Activated CD4-positive, alpha-beta T cell treated with anti-CD3 and anti-CD28 coated beads, Interleukin-10, Interleukin-2, amounts not matched to agents 100 ng/mL and 50 ng/mL, durations not matched to agents 16 hours and 8 hours (primary cell): Measurements from ENCODE around the gene TPSB2.

ENCODE experiments used
- DNase-seq: peaks from one replicate; pipeline ENCODE4 v3.0.0-alpha.2; 2020

The TPSB2 gene

DNA sequence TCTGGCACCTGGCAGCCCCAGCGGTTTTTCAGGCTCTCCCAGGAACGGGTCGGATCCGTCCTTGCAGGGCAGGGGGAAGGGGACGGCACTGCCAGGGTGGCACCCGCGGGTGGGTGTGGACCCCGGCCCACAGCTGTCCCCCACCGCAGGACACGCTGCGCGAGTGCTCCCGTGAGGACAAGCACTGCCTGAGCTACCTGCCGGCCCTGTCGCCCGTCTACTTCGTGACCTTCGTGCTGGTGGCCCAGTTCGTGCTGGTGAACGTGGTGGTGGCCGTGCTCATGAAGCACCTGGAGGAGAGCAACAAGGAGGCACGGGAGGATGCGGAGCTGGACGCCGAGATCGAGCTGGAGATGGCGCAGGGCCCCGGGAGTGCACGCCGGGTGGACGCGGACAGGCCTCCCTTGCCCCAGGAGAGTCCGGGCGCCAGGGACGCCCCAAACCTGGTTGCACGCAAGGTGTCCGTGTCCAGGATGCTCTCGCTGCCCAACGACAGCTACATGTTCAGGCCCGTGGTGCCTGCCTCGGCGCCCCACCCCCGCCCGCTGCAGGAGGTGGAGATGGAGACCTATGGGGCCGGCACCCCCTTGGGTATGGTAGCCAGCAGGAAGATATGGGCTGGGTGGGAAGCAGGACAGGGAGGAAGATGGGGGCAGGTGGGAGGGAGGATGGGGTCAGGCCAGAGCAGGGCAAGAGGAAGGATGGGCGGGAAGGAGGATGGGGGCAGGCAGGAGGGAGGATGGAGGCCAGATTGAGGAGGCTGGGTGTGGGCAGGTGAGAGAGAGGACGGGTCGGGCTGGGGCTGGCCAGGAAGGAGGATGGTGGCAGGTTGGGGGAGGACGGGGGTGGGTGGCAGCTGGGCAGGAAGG lies 11.7 kb downstream of the TPSB2 start:
- DNase-seq = no peak

DNA sequence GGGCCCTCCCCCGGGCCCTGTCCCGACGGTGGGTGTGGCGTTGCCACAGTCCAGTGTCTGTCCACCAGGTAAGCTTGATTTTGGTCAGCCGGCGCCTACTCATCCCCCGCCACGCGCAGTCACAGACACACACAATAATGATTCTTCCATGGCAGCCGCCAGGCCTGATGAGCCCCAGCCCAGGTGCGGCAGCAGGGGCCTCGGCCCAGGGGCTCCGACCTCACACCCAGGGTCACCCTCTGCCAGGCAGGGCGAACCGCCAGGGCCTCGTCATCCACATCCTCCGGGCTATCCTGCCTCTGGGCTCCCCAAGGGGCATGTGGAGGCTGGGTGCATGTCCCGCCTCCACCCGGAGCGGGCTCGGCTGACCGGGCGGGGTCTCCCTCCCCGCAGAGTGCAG lies 12.5 kb downstream of the TPSB2 start:
- DNase-seq = no peak

- DNase-seq = no peak
Observed at GRCh38 chr16:1216681-1217400, 13.1 kb downstream of the TPSB2 start.

DNA sequence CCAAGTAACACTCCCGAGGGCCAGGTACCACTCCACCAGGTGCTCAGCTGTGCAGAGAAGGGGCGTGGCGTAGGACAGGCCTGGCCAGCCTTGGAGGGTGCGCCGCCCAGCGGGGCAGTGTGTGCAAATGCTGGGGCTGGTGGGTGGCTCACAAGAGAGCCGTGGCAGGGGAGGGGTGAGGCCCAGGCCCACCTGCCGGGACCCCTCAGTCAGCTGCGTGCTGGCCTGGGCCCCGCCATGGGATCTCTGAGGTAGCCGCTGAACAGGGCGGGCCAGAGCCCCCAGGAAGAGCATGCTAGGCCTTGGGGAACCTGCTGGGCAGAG lies 13.7 kb downstream of the TPSB2 start:
- DNase-seq = no peak

DNA sequence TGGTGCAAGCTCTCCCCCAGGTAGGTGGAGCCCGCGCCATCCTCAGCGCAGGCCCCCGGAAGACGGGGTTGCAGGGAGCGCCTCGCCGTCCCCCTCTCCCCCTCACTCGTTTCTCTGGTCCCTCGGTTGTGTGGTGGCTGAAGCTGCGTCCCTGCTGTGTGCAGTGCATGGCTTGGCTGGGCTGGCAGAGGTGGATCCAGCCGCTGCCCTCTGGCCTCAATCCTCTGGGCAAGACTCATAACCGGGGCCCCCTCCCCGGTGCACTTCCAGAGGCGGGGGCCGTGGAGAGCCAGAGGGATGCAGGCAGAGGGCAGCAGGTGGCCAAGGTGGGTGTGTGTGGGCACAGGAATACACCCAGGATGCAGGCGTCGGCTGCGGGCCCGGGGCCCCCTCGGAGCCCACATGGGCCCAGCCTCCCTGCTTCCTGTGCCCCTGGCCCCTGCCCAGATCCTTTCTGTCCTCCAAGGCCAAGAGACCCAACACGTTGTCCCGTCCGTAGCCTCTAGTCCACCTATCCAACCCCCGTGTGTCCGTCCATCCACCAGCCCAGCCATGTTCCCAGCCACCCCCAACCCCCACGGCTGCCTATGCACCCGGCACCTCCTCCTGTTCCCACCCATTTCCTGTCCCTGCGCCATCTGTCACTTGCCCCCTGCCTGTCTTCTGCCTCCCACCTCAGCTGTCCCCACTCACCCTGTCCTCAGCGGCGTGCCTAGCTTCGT lies 14.2 kb downstream of the TPSB2 start:
- no peak for DNase-seq

DNA sequence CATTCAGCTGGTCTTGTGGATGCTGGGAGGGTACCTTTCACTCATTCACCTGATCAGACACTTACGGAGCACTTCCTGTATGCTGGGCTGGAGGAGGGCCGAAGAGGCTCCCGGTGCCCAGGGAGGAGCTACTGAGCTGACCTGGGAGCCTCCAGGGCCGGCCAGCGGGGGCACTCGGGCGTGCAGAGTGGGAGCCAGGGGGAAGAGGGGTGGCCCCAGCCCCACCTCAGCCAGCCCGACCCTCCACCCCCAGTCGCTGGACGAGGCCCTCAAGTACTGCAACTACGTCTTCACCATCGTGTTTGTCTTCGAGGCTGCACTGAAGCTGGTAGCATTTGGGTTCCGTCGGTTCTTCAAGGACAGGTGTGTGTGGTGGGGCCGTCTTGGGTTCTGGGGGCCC lies 15.3 kb downstream of the TPSB2 start:
- DNase-seq = no peak

DNA sequence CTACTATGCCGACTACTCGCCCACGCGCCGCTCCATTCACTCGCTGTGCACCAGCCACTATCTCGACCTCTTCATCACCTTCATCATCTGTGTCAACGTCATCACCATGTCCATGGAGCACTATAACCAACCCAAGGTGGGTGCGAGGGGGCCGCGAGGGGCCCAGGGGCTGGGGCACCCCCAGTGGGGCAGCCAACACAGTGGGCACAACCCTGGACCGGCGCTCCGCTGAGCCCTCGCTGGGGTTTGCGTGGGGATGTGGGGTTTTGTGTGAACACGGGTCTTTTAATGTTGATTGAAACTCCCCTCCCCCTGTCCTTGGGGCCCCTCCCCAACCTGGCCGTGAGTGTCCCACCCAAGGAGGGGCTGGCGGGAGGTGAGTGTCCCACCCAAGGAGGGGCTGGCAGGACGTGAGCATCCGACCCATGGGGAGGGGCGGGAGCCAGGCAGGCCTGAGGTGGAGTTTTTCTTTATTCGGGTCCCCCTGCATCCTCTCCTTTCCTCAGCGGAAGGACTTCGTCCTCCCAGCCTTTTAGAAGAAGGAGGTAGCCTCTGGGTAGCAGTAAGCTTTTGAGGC lies 16.1 kb downstream of the TPSB2 start:
- DNase-seq = no peak

DNA sequence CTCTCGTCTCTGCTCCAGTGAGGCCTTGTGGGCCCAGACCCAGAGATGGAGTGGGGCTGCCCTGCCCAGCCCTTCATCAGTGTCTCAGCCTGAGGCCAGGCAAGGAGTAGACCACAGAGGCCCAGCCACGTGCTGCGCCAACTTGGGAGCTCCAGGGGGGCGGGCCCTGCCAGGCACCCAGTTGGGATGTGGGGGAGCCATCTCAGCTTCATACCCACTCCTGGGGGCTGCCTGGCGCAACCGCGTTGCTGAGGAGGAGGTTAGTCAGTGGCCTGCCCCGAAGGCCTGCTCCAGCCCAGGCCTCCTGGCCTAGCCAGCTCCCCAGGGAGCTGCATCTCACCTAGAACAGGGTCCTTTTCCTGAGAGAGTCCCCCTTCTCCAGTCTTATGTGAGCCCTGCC lies 16.8 kb downstream of the TPSB2 start:
- no peak for DNase-seq

GRCh38 chr16:1212616-1213194 lies 17.3 kb downstream of the TPSB2 start:
- DNase-seq = no peak

DNA sequence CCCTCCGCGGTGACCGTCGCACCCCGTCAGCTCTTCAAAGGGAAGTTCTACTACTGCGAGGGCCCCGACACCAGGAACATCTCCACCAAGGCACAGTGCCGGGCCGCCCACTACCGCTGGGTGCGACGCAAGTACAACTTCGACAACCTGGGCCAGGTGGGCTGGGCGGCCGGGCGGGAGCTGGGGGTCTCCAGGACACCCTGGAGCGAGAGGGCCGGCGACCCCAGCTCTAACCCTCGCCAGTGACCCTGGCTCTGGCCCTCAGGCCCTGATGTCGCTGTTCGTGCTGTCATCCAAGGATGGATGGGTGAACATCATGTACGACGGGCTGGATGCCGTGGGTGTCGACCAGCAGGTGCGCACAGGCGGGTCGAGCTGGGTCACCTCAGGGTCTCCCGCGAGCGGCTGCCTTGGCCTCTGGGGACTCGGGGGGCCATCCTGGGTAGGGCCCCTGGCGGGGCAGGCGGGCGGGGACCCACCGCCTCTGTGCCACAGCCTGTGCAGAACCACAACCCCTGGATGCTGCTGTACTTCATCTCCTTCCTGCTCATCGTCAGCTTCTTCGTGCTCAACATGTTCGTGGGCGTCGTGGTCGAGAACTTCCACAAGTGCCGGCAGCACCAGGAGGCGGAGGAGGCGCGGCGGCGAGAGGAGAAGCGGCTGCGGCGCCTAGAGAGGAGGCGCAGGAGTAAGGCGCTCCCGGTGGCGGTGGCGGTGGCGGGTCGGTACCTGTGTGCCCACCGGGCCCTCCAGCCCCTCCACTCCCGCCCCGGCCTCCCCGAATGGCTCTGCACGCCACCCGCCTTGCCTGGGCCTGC lies 18.3 kb downstream of the TPSB2 start:
- no peak for DNase-seq

- DNase-seq = no peak
Observed at GRCh38 chr16:1210461-1210860, 19.5 kb downstream of the TPSB2 start.

DNA sequence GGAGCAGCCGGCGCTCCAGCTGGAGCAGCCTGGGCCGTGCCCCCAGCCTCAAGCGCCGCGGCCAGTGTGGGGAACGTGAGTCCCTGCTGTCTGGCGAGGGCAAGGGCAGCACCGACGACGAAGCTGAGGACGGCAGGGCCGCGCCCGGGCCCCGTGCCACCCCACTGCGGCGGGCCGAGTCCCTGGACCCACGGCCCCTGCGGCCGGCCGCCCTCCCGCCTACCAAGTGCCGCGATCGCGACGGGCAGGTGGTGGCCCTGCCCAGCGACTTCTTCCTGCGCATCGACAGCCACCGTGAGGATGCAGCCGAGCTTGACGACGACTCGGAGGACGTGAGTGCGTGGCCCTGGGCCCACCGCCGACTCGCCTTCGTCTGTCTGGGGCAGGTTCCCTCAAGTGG lies 20.9 kb downstream of the TPSB2 start:
- DNase-seq = no peak

- no peak for DNase-seq
Observed at GRCh38 chr16:1208239-1208830, 21.6 kb downstream of the TPSB2 start.

DNA sequence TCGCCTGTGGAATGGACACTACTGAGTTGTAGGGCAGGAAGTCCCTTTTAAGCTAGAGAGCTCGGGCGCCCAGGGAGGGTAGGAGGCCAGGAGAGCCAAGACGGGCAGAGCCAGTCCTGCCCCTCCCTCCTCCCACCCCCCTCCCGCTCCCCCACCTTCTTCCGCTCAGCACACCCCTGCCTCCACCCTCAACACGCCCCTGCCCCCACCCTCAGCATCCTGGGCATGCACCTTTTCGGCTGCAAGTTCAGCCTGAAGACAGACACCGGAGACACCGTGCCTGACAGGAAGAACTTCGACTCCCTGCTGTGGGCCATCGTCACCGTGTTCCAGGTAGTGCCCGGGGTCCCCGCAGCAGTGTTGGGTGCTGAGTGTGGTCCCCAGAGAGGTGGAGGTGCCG lies 23.2 kb downstream of the TPSB2 start:
- DNase-seq = no peak

DNA sequence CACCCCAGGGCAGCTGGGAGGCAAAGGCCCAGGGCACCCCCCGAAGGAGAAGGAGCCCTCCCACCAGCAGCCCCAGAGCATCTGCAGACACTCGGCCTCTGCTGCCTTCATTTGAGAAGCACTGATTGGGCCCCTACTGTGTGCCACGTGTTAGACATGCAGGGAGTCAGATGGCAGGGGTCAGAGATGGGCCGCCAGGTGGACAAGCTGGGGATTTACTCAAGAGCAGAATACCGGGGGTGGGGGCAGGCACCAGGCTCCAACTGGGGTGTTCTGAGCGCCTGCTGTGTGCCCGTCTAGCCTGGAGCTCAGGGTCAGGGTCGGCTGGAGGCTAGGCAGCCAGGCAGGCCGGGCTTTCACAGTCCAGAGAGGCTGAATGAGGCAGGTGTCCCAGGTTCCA lies 23.7 kb downstream of the TPSB2 start:
- no peak for DNase-seq

GRCh38 chr16:1204933-1205332 lies 25.1 kb downstream of the TPSB2 start:
- no peak for DNase-seq

GRCh38 chr16:1202274-1202673 lies 27.7 kb downstream of the TPSB2 start:
- no peak for DNase-seq

- DNase-seq = no peak
Observed at GRCh38 chr16:1201444-1201843, 28.5 kb downstream of the TPSB2 start.

DNA sequence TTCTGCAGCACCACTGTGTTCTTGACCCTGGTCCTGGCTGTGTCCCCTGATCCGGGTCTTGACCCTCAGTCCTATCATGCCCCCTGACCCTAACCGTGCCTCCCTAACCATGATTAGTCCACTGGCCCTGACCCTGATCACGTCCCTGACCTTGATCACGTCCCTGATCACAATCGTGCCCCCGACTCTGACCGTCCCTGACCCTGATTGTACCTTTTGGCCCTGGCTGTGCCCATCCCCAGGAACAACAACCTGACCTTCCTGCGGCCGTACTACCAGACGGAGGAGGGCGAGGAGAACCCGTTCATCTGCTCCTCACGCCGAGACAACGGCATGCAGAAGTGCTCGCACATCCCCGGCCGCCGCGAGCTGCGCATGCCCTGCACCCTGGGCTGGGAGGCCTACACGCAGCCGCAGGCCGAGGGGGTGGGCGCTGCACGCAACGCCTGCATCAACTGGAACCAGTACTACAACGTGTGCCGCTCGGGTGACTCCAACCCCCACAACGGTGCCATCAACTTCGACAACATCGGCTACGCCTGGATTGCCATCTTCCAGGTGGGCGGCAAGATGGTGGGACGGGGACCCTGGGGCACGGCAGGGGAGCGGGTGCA lies 29.9 kb downstream of the TPSB2 start:
- DNase-seq = no peak

DNA sequence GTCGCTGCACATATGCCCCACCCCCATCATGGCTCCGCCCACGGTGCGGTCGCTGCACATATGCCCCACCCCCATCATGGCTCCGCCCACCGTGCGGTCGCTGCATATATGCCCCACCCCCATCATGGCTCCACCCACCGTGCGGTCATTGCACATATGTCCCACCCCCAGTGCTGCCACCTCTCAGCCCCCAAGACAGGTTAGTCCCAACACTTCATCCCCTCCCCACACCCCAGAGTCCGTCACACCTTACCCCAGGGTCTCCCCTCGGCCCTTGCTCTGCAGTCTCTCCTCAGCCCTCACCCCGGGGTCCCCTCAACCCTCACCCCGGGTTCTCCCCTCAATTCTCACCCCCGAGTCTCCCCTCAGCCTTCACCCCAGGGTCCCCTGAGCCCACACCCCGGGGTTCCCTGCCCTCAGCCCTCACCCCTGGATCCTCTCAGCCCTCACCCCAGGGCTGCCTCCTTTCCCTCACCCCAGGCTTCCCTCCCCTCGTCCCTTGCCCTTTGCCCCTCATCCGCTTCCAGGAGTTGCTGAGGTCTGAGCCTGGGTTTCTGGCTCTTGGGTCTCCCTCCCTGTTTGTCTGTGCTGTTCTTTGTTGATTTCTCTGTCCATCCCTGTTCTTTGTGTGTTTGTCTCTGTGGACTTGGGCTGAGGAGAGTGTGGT lies 30.5 kb downstream of the TPSB2 start:
- no peak for DNase-seq
